VCaP (cell line): Measurements from ENCODE around the gene PHLPP1.
A peak's percentile ranks its signal among the peaks of the same experiment; 100 is the strongest.

ENCODE experiments used
- H3K27ac ChIP-seq: fragments of 450-650 bp; 2 replicates; pipeline ENCODE4 v1.5.1; 2017
- CTCF ChIP-seq: fragments of 450-650 bp; conservative IDR thresholded peaks from 2 replicates; pipeline ENCODE4 v1.5.1; 2017; ENCODE audit warnings: mild to moderate bottlenecking, moderate library complexity

Gene PHLPP1

GRCh38 chr18:62769216-62769615 is 53.9 kb downstream of the PHLPP1 start:
- no peak for TF ChIP-seq CTCF
- H3K27ac ChIP-seq: peak overlapping the region; percentile 83

GRCh38 chr18:62771494-62772270 is 56.3 kb downstream of the PHLPP1 start:
- no peak for TF ChIP-seq CTCF
- H3K27ac ChIP-seq: no peak overlapping the region

GRCh38 chr18:62772860-62773584 is 57.7 kb downstream of the PHLPP1 start:
- no peak for TF ChIP-seq CTCF
- no peak overlapping the region for H3K27ac ChIP-seq

- H3K27ac ChIP-seq: no peak overlapping the region
- no peak for TF ChIP-seq CTCF
These were observed 58.4 kb downstream of the PHLPP1 start for GRCh38 chr18:62773691-62774090.

GRCh38 chr18:62776024-62776570 is 60.8 kb downstream of the PHLPP1 start:
- no peak overlapping the region for H3K27ac ChIP-seq
- TF ChIP-seq CTCF: no peak

GRCh38 chr18:62777814-62778213 is 62.5 kb downstream of the PHLPP1 start:
- no peak overlapping the region for H3K27ac ChIP-seq
- TF ChIP-seq CTCF: no peak
